Suprapubic skin (tissue), 3 donors: Measurements from ENCODE around the gene ADGRG2.

Experiments used
- POLR2AphosphoS5 ChIP-seq, 3 donors: sonication (generic); formaldehyde crosslinking; IDR thresholded peaks; one replicate each; pipeline ENCODE4 v1.6.1; 2017; ENCODE audit warnings: antibody characterized with exemption in 3 of 3
- TF ChIP-seq, protein P1 (sequence below), 2 donors: fragments of 200-600 bp in 1 of 2; fragments of 450-650 bp in 1 of 2; sonication (generic) in 1 of 2; IDR thresholded peaks; one replicate each; pipeline ENCODE4 v1.5.1; 2016 to 2019; ENCODE audit warnings: antibody characterized with exemption in 2 of 2, mild to moderate bottlenecking in 1 of 2, moderate library complexity in 1 of 2

DNA sequence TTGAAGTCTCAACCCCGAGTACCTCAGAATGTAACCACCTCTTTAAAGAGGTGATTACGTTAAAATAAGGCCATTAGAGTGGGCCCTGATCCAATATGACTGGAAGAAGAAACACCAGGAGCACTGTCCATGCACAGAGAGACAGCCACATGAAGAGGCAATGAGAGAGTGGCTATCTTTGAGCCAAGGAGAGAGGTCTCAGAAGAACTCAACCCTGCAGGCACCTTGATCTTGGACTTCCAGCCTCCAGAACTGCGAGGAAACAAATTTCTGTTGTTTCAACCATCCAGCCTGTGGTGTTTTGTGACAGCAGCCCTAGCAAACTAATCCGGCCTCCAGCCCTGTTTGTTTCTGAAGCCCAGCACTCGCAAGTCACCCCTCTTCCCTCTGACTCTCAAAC is 46.3 kb upstream of the ADGRG2 start:
- TF ChIP-seq, protein P1, sequence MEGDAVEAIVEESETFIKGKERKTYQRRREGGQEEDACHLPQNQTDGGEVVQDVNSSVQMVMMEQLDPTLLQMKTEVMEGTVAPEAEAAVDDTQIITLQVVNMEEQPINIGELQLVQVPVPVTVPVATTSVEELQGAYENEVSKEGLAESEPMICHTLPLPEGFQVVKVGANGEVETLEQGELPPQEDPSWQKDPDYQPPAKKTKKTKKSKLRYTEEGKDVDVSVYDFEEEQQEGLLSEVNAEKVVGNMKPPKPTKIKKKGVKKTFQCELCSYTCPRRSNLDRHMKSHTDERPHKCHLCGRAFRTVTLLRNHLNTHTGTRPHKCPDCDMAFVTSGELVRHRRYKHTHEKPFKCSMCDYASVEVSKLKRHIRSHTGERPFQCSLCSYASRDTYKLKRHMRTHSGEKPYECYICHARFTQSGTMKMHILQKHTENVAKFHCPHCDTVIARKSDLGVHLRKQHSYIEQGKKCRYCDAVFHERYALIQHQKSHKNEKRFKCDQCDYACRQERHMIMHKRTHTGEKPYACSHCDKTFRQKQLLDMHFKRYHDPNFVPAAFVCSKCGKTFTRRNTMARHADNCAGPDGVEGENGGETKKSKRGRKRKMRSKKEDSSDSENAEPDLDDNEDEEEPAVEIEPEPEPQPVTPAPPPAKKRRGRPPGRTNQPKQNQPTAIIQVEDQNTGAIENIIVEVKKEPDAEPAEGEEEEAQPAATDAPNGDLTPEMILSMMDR (IDR thresholded peaks at IDR 0.05), result no peak
- TF ChIP-seq POLR2AphosphoS5 (IDR thresholded peaks at IDR 0.05), result no peak
